Anterior cingulate cortex (tissue), 58 donors: Measurements from ENCODE around the gene MAP3K5.

Experiments
- DNase-seq, 58 donors: peaks; one replicate each; lab custom pipeline; 2025; lab: John Stamatoyannopoulos, UW

The MAP3K5 gene

DNA sequence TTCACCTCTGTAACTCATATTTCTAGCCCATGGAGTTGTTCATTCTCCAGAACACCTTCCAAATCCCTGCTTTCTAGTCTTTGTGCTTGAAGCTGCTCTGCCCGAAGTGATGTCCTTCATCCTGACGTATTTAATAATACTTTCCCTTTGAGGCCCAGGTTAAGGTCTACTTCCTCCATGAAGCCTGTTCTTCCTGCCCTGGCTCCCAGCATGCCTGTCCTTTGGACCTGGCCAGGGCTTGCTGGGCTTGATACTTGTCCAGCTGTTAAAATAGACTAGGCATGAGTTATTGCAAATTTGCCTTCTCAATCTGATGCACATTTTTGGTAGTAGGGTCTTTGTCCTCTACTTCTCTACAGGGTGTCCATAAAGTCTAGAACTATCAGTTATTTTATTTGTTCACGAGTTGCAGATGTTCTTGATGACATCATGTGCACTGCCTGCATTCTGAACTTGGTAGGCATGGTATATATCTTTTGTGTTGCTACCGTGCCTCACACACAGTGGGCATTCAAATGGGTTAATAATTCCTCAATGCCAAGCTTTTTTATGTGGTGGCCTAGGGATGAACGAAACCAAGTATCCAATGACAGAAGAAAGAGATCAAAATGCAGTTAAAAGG, 239.0 kb downstream of the MAP3K5 start:
- no peak for DNase-seq

DNA sequence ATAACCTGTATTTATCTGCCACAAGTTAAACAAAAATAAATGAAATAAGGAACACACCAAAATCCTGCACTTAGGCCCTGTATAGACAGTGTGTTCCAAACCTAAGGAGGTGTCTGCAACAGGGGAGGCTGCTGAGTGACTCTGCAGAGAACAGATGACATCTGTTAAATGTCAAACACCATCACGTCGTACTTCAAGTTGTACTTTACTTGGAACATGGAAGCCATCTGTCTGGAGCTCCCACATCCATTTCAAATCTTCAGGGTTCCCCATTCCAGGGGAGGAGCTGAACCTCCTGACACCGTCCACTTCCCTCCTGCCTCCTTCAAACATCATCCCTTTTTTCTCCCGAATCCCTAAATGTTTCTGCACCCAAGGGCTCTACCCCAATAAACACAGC, 240.2 kb downstream of the MAP3K5 start:
- DNase-seq = no peak

- no peak for DNase-seq
Measured at GRCh38 chr6:136551103-136551502, 241.2 kb downstream of the MAP3K5 start.

- DNase-seq = peak in 38 of 58 donors; percentile 12 to 77 (median 44)
Measured at GRCh38 chr6:136550330-136551071, 241.8 kb downstream of the MAP3K5 start, which contains the start of gene MAP7. Gene MAP7, minus strand, starts transcription at chr6:136550422. Its CDS starts 14 bp downstream, at chr6:136550408.

DNA sequence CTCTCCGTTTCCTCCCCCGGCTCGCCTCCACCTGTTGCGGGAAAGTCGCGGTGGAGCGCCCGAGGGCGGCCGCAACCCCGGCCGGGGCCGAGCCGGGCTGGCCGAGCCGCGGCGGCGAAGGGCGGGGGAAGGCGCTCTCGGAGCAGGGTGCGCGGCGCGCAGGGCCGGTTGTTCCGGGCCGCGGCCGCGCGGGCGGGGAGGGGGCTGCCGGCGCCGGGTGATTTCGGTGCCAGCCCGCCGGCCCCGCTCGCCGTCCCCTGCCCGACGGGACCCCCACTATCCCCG, 242.3 kb downstream of the MAP3K5 start:
- DNase-seq = peak in 3 of 58 donors; percentile 21 to 55 (median 52)

DNA sequence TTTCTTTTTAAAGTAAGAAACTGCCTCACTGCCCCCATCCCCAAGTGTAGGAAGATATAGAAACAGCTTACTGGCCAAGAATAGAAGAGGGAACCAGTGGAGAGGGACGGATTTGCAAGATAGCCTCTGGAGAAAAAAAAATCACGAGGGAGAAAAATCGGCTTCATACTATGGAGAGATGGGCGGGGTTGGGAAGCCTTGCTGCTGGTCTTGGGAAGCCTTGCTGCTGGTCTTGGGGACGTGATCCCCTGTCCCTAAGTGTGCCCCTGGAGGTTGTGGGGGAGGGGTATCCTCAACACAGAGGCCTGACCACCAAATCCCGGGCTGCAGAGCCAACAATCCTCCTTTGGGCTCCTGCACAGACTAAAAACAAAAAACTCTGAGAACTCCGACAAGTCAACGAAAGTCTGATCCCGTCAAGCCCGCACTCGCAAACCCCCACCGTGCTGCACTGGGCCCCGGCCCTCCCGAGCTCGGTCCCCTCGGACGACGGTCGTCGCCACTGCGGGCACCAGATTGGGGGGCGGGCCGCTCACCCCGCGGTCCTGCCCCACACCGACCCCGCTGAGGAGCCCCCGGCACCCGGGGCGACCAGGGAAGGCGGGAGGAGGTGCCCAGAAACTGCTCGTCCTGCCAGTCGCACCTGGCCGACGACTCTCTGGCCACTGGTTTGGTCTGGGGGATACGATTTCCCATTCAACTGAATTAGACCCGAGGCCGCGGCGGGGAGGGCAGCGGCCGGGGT, 242.8 kb downstream of the MAP3K5 start:
- peak in 19 of 58 donors; percentile 8 to 47 (median 23) for DNase-seq

DNA sequence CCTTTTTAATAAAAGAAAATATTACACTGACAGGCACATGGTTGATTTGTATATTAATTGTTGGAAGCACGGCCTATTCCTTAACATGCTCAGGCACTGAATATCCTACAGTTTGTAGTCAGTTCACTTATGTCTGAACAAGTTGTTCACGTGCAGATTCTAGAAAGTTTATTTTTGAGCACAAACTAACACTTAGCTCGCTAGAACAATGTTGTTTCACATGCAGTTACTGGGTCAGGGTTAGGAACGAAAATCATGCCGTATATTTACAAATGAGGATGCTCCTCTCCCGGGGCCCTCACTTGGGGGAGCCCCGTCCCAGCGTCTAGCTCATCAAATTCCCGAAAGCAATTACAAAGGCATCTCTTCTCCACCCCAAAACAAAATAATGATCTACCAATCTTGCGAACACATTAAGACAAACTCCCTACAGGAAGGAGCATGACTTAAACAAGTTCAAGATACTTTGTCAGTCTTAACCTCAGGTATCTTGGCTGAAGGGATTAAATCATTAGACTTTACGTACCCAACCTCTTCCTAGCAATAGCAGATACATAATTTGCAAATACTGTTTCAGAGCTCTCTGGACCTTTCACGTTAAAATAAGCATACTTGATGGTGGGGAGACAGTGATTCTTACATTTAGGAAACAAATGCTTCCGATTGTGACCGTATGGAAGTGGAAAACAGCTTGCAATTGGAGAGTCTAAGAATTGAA, 243.5 kb downstream of the MAP3K5 start:
- peak in 2 of 58 donors; percentile 21 to 34 for DNase-seq

DNA sequence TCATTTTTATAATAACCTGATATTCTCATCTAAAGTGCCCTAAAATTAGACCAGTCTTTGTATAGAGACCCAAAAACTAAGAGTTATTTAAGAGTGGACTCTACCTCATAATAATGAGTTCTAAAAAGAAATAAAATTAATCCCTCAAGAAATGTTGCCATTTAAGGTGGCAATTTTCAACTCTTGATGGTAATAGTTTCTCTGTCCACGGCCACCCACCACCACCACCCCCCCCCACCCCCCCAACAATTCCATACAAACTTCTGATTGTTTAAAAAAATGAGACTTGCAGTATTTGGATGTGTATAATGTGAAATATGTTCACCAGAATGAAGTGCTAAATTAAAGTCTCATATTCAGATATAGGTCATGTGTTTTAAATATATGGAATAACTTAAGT, 244.4 kb downstream of the MAP3K5 start:
- no peak for DNase-seq

DNA sequence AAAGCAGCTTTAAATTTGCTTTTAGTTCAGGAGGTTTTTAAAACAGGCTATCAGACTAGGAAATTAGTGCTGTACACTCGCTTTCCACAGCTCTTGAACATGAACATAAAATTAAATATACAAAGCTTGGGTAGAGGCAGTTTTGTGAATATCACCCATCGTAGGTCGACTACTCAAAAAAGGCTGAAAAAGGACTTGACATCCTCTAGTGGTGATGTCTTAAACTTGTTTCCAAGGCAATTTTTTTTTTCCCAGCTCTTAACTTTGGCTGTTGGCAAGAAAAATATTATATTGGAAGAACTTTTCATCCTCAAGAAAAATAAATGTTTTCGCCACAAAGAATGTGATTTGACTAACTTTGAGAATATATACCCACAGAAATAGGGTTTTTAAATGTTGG, 244.9 kb downstream of the MAP3K5 start:
- DNase-seq = peak in 2 of 58 donors; percentile 30 to 59

GRCh38 chr6:136546331-136546730, 245.9 kb downstream of the MAP3K5 start:
- no peak for DNase-seq

- no peak for DNase-seq
Measured at GRCh38 chr6:136544326-136544725, 248.0 kb downstream of the MAP3K5 start.

GRCh38 chr6:136541395-136541794, 250.9 kb downstream of the MAP3K5 start:
- no peak for DNase-seq

DNA sequence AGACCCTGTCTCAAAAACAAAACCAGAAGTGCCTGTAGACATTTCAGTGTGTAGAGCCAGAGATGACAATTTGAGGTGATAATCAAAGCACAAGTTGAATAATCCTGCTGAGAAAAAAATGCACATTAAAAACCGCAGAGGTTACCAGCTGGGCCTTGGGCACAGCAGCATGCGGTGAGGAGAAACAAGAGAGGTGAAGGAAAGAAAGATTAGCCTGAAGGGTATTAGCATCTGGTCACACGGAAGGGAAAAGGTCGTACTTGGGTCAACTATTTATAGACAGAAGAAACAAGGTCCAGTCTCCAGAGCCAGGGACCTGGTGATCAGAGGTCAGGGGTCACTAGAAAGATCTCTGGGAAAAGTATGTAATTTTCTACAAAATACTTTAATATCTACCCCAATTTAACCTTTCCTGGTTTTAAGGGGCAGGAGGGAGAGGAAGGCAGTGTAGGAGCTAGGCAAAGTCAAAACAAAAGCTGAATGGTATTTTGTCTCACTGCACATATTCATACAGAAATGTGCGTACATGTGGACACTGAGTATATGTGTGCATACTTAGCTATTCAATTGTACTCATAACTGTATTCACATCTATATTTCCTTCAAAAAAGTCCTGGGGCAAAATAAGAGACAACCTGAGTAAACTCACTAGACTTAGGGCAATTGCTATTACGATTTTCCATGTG, 252.2 kb downstream of the MAP3K5 start:
- DNase-seq = no peak

DNA sequence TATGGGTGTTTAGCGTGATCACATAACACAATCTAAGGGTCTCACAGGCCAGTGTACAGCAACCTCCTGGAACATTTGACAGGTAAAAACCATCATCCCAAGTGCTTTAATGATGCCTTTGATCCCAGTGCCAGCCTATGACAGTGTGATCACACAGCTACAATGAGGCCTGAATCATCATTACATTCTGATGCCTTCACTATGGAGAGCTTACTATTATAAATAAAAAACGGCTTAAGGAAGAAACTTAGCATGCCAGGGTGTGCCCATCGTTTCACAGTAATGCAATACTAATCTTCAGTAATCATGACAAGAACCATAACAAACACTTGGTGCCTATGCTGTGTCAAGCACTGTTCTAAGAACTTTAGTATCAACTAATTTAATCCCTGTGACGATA, 253.4 kb downstream of the MAP3K5 start:
- DNase-seq = no peak

GRCh38 chr6:136535880-136536650, 256.2 kb downstream of the MAP3K5 start:
- DNase-seq = no peak

- no peak for DNase-seq
Measured at GRCh38 chr6:136535017-136535765, 257.1 kb downstream of the MAP3K5 start.

DNA sequence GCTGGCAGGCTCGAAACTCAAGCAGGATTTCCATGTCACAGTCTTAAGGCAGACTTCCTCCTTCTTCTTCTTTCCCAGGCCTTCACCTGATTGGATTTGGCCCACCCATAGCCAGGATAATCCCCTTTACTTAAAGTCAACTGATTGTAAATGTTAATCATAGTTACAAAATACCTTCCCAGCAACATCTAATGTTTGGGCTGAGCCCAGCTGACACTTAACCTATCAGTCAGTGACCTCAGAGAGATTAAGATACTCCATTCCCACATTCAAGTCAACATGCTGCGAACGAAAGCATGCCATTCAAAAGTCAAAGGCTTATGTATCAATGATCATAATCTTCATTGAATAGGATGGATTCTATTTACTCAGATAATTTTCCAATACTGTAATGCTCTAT, 258.0 kb downstream of the MAP3K5 start:
- DNase-seq = no peak

GRCh38 chr6:136533487-136533886, 258.8 kb downstream of the MAP3K5 start:
- no peak for DNase-seq

DNA sequence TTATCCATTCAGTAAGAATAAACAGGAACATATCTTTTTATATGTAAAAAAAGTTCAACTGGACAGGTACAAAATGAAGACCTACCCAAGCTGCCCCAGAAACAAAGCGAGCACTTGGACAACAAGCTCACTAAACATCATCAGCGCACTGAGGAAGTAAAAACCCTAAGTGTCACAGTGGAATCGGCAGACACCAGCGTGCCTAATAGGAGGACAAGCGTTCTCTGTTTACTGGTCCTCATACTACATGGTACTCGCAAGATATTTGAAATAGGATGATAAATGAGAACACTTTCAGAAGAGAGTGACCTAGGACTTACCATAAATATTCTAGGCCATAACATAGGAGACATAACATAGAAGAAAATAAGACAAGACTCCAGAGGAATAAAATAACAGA, 260.2 kb downstream of the MAP3K5 start:
- DNase-seq = peak in 10 of 58 donors; percentile 3 to 52 (median 24)
